ENCODE results near the gene ARHGAP20.

Gene ARHGAP20

DNA sequence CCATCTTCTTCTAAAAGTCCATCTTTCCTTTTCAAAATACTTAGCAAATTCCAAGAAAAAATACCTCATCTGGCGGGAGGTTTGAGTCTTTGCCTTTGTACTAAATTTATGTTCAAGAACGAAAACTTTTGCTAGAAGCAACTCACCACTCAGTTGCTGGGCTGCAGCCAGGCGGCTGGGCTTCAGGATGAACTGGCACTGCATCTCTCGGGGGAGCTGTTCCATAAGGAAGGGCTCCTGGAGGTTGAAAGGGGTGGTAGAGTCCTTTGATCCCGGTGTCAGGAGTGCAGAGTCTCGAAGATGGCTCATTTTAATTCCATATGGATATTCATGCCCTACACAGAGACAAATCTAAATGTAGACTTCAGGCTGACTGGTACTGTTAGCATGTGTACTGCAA lies 105.8 kb downstream of the ARHGAP20 start:
- no peak for DNase-seq (ENCODE audit: low read depth)

DNA sequence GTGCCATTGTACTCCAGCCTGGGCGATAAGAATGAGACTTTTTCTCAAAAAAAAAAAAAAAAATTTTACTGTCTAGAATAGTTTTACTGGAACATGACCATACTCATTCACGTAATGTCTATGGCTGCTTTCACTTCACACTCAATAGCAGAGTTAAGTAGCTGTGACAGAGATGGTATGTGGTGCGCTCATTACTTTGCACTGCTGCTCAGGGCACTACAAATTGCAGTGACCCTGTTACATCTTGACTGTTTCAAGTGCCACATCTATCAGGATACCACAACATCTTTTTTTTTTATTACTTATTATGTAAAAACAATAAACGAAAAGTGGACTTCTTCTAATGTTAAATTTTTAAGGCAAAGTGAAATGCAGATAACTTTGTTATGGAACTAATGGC lies 110.3 kb downstream of the ARHGAP20 start:
- no peak for DNase-seq (ENCODE audit: low read depth)

DNA sequence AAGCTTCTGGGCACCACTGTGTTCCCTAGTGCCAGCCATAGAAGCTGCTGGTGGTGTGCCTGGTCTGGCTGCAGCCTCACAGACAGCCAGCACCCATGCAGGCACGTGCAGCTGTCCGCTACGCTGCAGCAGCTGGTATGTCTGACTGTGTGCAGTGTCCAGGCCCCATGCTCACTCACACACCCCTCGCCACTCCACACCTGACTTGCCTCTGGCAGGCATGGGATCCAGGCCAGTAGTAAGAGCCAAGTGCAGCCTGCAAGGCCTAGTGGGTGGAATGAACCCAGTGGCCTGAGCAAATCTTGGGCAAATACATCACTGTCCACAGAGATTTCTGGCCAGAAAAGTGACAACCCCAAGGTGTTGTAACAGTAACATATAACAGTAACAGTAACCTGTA lies 111.9 kb downstream of the ARHGAP20 start:
- no peak for DNase-seq (ENCODE audit: low read depth)

DNA sequence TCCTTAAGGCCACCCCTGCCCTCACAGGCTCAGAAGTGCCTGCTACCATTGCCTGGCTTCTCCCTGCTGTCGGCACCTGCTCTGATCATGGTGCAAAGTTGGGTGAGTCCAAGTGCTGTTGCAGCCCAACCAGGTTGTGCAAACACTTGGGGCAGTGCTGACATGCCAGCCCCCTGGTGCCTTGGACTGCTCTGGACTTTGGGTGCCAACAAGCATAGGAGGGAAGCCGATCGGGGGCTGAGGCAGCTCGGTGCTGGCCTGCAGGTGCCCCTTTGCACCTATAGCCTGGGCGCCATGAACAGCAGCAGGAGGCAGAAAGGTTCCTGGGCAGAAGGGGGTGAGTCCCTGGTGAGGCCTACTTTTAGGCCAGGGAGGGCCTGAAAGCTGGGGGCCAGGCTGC lies 113.0 kb downstream of the ARHGAP20 start:
- DNase-seq (ENCODE audit: low read depth) = no peak

DNA sequence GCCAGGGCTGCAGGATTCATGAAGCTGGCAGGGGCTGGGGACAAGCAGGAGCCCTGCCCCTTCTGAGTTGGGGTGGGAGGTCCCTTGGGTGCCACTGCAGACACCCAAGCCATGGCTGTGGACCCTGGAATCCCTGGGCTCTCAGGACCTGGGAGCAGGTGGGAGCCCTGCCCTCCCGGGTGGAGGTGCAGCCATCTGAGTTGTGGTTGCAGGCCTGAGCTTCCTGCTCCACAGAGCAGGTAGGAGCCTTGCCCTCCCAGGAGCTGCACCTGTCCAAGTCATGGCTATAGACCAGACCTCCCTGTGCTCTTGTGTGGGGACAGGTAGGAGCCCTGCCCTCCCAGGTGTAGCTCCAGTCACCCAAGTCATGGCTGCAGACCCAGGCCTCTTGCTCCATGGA lies 113.5 kb downstream of the ARHGAP20 start:
- no peak for DNase-seq (ENCODE audit: low read depth)

DNA sequence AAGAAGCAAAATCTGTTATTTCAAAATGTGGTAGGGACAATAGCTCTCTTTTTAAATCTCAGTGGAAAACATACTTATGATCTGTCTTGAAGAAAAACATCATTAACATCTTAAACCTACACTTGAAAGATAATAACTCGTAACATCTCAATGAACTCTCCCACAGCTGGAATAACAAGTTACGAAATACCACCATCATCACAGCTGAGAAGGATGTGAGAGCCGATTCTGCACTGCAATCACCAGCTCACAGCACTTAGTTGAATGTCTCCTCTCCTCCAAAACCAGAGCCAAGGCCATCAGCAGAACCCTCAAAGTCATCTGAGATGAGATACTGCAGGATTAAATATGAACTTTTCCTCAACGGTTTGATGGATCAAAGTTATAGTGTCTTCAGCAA lies 124.3 kb downstream of the ARHGAP20 start:
- DNase-seq (ENCODE audit: low read depth) = no peak

DNA sequence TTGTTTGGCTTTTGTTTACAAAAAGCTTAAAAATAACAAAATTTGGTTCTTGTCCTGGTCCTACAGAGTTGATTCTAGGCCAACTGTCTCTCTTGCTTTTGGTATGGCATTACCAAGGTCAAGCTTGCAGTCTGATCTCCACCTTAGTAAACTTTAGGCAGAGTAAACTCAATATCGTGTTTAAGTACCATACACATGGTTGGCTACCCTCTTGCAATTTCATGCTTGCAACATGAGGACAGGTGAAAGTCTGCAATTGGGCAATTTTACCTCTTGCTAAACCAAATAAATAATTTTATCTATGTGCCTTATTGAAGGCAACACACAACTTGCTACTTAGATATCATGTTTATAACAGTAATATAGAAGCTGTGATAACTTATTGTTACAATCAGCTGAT lies 125.1 kb downstream of the ARHGAP20 start:
- no peak for DNase-seq (ENCODE audit: low read depth)

DNA sequence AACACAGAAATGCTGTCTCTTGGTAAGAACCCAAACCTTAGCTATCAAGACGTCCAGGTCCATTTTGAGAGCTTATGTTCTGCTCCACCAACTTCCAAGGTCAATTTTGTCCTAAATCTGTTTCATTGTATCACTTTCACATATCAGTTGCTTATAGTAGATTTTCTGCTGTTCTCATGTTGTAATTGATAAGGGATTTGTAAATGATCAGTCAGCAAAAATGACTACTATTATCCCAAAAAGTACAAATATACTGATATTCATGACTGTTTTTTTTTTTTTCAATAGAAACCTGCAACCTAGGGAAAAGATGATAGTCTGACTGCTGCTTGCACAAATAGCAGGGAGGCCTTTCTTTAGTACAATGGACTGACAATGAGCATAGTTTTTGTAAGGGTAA lies 128.1 kb downstream of the ARHGAP20 start:
- no peak for DNase-seq (ENCODE audit: low read depth)

DNA sequence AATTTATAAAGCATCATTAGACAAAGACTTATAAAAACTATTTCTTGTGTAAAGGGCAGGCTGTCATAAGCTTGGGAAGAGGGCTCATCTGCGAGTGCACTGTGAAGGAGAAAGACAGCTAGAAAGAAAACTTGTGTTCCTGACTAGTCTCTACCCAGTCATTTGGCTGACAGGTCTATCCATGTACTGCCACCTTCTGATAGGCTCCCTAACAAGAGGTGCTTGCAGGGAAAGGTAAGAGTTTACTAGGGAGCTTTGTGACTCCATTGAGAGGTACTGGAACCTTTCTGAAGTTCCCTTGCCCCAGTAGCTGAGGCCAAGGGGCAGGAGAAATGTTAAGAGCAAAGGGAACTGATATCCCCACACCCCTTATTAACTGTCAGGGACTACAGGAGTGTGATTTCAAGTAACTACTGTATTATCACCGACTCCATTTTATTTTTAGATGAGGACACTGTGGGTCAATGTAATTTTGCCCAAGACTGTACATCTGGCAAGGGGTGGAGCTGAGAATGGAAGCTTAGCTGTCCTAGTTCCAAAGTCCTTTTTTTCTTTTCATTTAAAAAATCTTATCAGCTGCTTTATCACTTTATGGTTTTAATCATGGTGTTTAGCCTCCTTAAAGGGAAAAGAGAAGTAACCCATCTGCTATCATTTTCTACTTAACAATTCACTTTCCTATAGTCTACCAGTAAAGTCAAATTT lies 129.4 kb downstream of the ARHGAP20 start:
- no peak for DNase-seq (ENCODE audit: low read depth)

DNA sequence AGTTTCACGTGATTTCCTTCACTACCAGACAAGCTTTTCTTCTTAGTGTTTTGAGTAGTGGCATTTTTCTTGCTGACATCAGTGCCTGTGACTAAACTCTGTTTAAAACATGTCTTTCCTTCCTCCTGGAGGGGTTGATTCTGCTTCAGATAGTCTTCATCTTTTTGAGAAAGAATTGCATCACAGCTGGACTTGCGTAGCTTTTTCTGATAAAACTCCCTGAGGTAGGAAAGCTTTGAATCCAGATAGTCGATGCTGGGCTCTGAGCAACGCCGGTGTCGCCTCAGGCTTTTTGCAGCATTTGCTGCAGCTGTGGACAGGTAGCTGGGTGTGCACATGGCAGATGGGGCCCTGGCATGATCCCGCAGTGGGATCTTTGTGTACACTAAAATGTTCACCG lies 131.7 kb downstream of the ARHGAP20 start:
- DNase-seq (ENCODE audit: low read depth) = no peak

DNA sequence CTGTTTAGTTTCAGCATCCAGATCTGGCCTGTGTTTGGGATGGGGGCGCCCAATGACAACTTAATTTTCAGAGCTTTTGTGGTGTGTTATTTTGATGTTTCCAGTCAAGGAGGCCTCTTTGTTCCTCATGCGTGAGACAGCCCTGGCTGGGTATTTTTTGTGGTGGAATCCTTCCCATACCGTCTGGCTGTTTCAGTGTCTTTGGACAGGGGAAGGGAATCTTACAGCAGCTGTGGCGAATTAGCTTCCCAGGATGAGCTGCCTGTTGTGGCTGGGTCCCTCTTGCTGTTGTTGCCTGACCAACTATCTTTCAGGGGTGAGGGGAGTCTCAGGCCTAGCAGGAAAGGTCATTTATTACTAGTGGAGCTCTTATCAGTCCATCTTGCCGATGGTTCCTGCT lies 138.8 kb downstream of the ARHGAP20 start:
- no peak for DNase-seq (ENCODE audit: low read depth)

DNA sequence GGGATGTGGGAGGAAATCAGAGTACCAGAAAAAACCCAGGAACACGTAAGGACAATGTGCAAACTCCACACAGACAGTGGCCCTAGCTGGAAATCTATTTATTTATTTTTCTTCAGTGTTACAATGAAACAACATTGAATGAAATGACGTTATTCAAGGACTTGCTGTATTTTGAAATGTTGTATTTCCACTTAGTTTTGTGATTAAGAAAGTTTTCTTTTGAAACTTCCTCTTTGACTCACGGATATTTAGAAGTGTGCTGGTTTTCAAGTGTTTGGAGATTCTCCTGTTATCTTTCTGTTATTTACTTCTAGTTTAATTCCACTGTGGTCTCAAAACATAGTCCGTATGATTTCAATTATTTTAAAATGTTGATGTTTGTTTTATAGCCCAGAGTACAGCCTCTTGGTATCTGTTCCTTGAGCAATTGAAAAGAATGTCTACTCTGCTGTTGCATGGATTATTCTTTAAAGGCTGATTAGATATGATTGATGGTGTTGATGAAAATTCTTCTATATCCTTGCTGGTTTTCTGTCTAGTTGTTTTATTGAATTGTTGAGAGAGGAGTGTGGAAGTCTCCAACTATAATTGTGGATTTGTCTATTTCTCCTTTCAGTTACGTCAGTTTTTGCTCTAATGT lies 141.0 kb downstream of the ARHGAP20 start:
- DNase-seq (ENCODE audit: low read depth) = no peak

DNA sequence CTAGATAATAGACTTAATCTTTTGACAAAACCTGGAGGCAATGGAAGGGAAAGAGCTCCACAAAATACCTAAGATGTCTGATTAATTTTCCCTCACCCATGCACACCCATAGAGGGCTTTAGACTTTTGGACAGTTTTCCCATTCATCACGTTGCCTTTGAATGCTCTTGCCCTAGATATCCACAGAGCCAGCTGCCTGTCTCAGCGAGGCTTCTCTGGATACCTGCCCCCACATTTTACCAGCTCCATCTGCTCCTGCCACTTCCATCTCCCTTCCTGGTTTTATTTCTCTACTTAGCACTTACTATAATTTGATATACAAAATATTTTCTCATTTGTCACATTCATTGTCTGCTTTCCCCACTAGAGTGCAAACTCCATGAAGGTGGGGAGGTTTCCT lies 145.7 kb downstream of the ARHGAP20 start:
- no peak for DNase-seq (ENCODE audit: low read depth)

DNA sequence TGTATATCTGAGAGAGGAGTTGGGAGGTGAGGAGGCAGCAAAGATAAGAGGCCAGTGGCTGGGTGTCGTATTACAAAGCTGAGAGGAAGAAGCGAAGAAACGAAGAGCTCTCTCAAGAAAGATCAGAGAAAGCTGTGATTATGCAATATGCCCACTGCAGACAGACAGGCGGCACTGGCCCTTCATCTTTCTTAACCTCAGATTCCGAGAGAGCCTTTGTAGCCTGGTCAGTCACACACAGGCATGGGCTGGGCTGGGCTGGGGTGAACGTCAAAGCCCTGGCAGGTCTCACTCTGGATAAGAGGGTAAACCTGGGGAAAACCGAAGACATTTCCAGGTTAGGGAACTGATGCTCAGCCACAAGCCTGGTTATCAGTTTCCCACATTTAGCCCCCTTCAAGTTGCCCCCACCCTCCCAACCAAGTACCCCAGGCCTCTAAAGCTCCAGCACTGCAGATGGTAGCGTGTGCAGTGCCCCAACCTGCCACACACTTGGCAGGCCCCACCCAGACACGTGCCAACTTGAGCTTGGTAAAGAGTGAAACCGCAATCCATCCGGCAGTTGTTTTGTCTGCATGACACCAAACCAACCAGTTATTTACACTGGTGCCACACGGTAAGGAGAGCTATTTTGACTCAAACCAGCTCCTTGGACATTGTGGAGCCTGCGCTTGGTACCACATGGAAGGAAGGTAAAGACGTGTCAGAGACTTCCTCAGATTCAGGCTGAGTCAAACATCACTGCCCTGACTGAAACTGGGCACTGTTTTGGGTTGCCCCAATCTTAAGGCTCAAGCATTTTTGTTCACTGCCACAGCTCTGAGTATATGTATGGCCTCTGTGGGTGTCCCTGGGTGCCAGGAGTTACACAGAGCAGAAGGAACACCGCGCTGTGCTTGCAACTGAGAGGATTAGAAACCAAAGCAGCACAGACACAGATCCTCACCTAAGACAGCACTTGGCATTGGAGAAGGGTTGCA lies 146.6 kb downstream of the ARHGAP20 start:
- DNase-seq (ENCODE audit: low read depth) = no peak

DNA sequence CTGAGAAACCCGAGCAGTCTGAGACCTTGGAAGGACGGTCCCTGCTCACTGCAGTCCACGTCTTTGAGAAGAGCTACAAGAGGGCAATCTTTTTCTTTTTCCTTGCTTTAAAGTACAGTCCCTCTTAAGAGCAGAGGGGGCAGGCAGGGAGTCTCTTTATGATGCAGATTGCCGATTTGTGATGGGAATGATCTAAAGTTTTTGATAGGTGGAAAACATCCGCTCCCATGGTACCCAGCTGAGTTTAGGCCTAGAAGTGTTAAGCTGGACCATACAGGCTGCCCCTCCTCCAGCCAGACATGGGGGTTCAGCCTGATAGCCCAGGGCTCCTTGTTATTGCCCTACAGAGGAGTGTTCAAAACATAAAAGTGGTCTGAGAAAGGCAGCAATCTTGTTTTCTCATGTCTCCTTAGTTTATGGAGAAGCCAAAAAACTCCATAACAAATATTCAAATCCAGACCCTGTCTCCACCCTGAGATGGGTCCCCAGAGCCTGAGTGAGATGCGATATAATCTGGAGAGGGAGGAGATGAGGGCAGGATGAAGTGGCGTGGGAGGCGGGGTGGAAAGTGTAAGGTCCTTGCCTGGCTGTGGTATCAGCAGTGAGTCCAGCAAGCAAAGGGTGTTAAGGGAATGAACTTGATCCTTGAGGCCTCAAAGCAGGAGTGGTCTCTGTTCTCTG lies 147.4 kb downstream of the ARHGAP20 start:
- no peak for DNase-seq (ENCODE audit: low read depth)

DNA sequence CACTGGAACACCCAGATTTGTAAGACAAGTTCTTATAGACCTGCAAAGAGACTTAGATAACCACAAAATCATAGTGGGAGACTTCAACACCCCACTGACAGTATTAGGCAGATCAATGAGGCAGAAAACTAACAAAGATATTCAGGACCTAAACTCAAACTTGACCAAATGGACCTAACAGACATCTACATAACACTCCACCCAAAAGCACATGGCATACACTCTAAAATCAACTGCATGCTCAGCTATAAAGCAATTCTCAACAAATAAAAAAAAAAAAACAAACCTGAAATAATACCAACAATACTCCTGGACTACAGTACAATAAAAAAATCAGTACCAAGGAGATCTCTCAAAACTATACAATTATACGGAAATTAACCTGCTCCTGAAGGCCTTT lies 167.5 kb downstream of the ARHGAP20 start:
- no peak for DNase-seq (ENCODE audit: low read depth)

DNA sequence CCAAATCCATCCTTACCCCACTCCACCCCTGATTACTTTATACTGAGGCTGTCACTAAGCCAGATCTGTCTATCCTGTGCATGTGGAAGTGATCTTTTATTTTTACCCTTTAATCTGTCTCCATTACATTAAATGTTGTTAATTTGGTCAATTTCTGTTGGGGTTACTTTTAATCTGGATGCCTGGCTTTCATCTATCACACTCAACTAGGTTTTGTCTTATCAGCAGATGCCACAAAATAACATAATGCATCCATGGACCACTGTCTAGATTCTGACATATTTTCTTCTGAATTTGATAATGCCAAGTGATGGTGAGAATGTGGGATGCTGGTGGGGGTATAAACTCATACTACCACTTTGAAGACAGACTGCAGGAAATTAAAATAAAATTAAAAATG lies 174.1 kb downstream of the ARHGAP20 start:
- DNase-seq (ENCODE audit: low read depth) = no peak

DNA sequence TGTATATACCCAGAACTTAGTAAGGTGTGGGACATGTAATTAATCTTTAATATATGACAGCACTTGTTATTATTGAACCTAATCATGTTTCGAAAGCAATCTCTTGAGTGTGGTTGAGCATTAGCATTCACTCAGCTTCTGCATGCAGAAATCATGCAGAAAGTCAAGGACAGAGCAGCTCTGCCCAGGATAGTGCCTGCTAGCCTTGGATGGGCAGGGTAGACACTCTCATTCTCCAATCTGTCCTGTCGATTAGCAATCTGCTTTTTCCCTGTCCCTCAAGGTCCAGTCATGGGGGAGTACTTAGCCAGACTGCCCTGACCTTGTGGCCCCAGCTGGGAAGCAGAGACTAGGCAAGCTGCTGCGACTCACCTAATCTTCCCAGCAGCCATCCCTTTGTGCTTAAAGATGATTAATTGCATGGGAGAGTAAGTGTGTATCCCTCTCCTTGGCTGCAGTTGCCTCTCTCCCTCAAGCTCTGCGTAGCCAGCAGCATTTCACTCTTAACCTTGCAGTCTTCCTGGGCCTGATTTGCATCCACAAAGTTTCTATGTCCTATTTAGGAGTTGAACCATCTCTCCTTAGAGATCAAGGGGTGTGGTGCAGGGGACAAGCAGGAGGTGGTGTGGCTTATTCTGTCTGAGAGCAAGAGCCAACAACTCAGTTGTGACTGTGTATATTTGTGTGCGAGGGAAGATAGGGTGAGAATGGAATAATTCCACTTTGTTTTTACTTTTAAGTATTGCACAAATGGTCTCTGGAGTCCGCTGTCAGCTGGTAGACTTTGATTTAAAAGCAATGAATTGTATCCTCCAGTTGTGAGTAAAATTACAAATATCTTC lies 181.1 kb downstream of the ARHGAP20 start:
- no peak for DNase-seq (ENCODE audit: low read depth)

DNA sequence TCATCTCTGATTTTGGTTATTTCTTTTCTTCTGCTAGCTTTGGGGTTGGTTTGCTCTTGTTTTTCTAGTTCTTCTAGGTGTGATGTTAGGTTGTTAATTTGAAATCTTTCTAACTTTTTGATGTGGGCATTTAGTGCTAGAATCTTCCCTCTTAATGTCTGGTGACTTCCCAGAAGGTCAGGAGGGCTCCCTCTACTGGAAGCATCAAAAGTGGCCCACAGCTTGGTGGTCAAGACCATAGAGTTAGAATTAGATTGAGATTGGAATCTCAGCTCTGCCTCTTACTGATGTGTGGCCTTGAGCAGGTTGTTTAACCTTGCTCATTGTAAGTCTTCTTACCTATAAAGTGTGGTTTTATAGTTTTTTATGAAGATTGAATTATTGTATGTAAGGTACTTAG lies 183.2 kb downstream of the ARHGAP20 start:
- no peak for DNase-seq (ENCODE audit: low read depth)

DNA sequence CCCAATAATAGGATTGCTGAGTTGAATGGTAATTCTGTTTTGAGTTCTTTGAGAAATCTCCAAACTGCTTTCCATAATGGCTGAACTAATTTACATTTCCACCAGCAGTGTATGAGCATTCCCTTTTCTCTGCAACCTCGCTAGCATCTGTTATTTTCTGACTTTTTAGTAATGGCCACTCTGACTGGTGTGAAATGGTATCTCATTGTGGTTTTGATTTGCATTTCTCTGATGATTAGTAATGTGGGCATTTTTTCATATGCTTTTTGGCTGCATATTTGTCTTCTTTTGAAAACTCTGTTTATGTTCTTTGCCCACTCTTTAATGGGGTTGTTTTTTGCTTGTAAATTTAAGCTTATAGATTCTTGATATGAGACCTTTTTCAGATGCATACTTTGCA lies 185.1 kb downstream of the ARHGAP20 start:
- no peak for DNase-seq (ENCODE audit: low read depth)
